ENCODE measurements around the gene RNF4.

DNA sequence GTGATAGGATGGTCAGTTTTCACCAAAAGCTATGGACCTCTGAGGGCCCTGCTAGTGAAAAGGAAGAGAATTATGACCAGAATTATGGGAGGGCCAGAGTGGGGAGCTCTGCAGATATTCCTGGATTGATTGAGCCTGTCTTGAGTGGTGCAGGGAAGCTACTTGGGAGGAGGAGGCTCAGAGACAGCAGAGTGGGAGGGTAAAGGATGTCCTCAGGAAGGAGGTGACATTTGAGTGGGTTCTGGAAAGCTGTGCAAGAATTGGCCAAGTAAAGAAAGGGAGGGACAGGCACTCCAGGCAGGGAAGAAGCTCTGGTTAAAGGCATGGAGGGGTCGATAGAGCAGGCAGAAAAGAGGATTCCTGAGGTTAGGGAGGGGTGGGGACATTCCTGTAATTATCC lies 24.1 kb downstream of the RNF4 start:
- TF ChIP-seq, protein P1, sequence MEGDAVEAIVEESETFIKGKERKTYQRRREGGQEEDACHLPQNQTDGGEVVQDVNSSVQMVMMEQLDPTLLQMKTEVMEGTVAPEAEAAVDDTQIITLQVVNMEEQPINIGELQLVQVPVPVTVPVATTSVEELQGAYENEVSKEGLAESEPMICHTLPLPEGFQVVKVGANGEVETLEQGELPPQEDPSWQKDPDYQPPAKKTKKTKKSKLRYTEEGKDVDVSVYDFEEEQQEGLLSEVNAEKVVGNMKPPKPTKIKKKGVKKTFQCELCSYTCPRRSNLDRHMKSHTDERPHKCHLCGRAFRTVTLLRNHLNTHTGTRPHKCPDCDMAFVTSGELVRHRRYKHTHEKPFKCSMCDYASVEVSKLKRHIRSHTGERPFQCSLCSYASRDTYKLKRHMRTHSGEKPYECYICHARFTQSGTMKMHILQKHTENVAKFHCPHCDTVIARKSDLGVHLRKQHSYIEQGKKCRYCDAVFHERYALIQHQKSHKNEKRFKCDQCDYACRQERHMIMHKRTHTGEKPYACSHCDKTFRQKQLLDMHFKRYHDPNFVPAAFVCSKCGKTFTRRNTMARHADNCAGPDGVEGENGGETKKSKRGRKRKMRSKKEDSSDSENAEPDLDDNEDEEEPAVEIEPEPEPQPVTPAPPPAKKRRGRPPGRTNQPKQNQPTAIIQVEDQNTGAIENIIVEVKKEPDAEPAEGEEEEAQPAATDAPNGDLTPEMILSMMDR (IDR thresholded peaks at IDR 0.05) = no peak
- TF ChIP-seq POLR2A (IDR thresholded peaks at IDR 0.05) = no peak

Data from esophagus squamous epithelium (tissue), 4 donors.